Anterior cingulate cortex (tissue), 58 donors: ENCODE measurements around the gene CHRDL2.
A peak's percentile ranks its signal among the peaks of the same experiment; 100 is the strongest.

Source experiments
- DNase-seq, 58 donors: peaks; one replicate each; lab custom pipeline; 2025; lab: John Stamatoyannopoulos, UW

The CHRDL2 gene

GRCh38 chr11:74689666-74690065 lies 41.6 kb downstream of the CHRDL2 start:
- no peak for DNase-seq

GRCh38 chr11:74687237-74688023 lies 43.8 kb downstream of the CHRDL2 start:
- DNase-seq = peak in 1 of 58 donors; percentile 19

GRCh38 chr11:74686792-74687191 lies 44.4 kb downstream of the CHRDL2 start:
- DNase-seq = no peak

- peak in 25 of 58 donors; percentile 5 to 48 (median 17) for DNase-seq
Measured at GRCh38 chr11:74685905-74686304, 45.3 kb downstream of the CHRDL2 start.

- no peak for DNase-seq
Measured at GRCh38 chr11:74685338-74685737, 45.9 kb downstream of the CHRDL2 start.

- no peak for DNase-seq
Measured at GRCh38 chr11:74684661-74685060, 46.6 kb downstream of the CHRDL2 start.

- DNase-seq = no peak
Measured at GRCh38 chr11:74683941-74684481, 47.2 kb downstream of the CHRDL2 start.

GRCh38 chr11:74683279-74683871 lies 47.9 kb downstream of the CHRDL2 start:
- peak in 56 of 58 donors; percentile 19 to 90 (median 78) for DNase-seq

GRCh38 chr11:74682731-74683278 lies 48.4 kb downstream of the CHRDL2 start:
- DNase-seq = no peak

GRCh38 chr11:74681686-74682651 lies 49.3 kb downstream of the CHRDL2 start:
- DNase-seq = peak in 11 of 58 donors; percentile 8 to 30 (median 22)

GRCh38 chr11:74680703-74681531 lies 50.3 kb downstream of the CHRDL2 start:
- no peak for DNase-seq

- no peak for DNase-seq
Measured at GRCh38 chr11:74680035-74680671, 51.1 kb downstream of the CHRDL2 start.

GRCh38 chr11:74679513-74679865 lies 51.7 kb downstream of the CHRDL2 start:
- no peak for DNase-seq

- no peak for DNase-seq
Measured at GRCh38 chr11:74678591-74679512, 52.4 kb downstream of the CHRDL2 start.

- no peak for DNase-seq
Measured at GRCh38 chr11:74678041-74678440, 53.2 kb downstream of the CHRDL2 start.

GRCh38 chr11:74677131-74677530 lies 54.1 kb downstream of the CHRDL2 start:
- no peak for DNase-seq

- DNase-seq = no peak
Measured at GRCh38 chr11:74676596-74676995, 54.6 kb downstream of the CHRDL2 start.

GRCh38 chr11:74675761-74676160 lies 55.5 kb downstream of the CHRDL2 start:
- DNase-seq = no peak
